Thymus (tissue), 11 donors: ENCODE measurements around the gene CDH4. TPM values are rescaled to one million over a fixed set of nuclear protein-coding genes. Genes with fewer than 3 reads are reported as not detected.

Experiments used
- DNase-seq, 9 donors: peaks; one replicate each; pipeline ENCODE4 v3.0.0-alpha.2; 2013; ENCODE audit warnings: low spot score in 9 of 9, low read depth in 6 of 9, missing footprints in 1 of 9
- H3K27ac ChIP-seq, 2 donors: one replicate each; pipeline ENCODE4 v1.5.1; 2013; ENCODE audit warnings: control low read depth in 1 of 2, low read depth in 1 of 2, low read length in 1 of 2, mild to moderate bottlenecking in 1 of 2, moderate library complexity in 1 of 2
- H3K27me3 ChIP-seq, 2 donors: one replicate each; pipeline ENCODE4 v1.5.1; 2013; ENCODE audit warnings: low read length in 1 of 2; ENCODE audit not compliant: control insufficient read depth in 2 of 2, insufficient read depth in 1 of 2
- H3K36me3 ChIP-seq, 2 donors: one replicate each; pipeline ENCODE4 v1.5.1; 2013; ENCODE audit warnings: low read length in 1 of 2, mild to moderate bottlenecking in 1 of 2, moderate library complexity in 1 of 2; ENCODE audit not compliant: control insufficient read depth in 2 of 2, insufficient read depth in 2 of 2
- H3K4me1 ChIP-seq, 2 donors: one replicate each; pipeline ENCODE4 v1.5.1; 2013; ENCODE audit warnings: low read length in 2 of 2; ENCODE audit not compliant: control insufficient read depth in 2 of 2, insufficient read depth in 2 of 2
- H3K4me3 ChIP-seq, 2 donors: one replicate each; pipeline ENCODE4 v1.5.1; 2013; ENCODE audit warnings: low read length in 2 of 2, control low read depth in 1 of 2, mild to moderate bottlenecking in 1 of 2
- H3K9me3 ChIP-seq, 2 donors: one replicate each; pipeline ENCODE4 v1.5.1; 2013; ENCODE audit warnings: low read length in 1 of 2, mild to moderate bottlenecking in 1 of 2; ENCODE audit not compliant: control insufficient read depth in 2 of 2, insufficient read depth in 1 of 2
- WGBS: extraction: QIAGEN DNeasy Blood & Tissue Kit; methylation state at CpG from one replicate; pipeline ENCODE4 v1.1.7; 2013; 5-methylcytosine and 5-hydroxymethylcytosine counted together
- polyA plus RNA-seq: library from polyadenylated mRNA; stranded (reverse); fragments of 200-250 nt; gene quantifications from one replicate; pipeline ENCODE4 v1.2.3, GENCODE V29; 2013
- total RNA-seq: library from RNA; stranded (reverse); fragments of 120-200 nt; gene quantifications from one replicate; pipeline ENCODE4 v1.2.4, GENCODE V29; 2013
- donor health status: healthy.

Gene CDH4
- total and polyA plus RNA-seq, 2 donors, result 0.34 to 0.61 TPM

DNA sequence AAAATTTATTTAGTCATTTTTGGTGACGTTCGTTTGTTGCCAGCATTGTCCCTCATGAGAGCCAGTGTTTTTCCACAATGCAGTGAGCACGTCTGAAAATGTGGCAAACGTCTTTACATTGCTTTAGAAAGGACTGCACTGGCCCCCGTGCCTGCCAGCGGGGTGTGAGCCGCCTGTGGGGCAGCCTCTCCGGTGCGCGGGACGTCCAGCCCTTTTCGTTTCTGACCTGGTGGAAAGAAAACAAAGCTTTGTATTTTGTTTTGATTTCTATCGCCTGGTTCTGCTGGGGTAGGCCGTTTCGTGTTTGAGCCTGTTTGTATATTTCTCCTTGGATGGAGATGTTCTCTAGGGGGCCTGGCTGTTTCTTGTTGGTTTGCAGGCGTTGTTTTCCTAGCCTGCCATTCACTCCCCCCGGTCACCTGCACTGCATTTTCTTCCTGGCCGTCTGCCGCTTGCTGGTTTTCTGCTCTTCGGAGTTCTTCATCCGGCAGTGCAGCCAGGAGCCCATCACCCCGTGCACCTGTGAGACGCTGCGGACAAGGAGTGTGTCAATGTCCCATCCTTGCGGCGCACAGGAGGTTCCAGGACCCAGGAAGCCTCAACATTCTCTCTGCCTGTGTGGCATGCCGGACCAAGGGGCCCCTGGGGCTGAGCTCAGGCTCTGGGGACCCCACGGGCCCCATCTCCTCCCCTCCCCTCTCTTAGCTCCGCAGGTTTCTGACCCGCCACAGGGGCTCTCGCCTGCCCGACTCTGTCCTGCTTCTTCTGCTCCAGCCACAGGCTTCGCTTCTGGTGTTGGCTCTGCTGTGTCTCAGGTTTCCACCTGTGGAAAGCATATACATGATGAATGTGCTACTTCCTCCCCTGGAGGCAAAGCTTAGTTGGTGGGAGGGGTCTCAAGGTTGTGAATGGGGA is 100.5 kb downstream of the CDH4 start:
- Histone ChIP-seq H3K9me3 (peaks cover 0 to 2% of the 10 kb centered on the region in 2 donors), H3K36me3 (no peaks in the 10 kb centered on the region), H3K4me3 (no peak overlapping the region), H3K4me1 (no peaks in the 10 kb centered on the region), H3K27ac (no peak overlapping the region), H3K27me3 (peaks cover 0 to 6% of the 10 kb centered on the region in 2 donors)
- 37% methylated on average over 33 of the region's 33 CpGs for WGBS
- no peak for DNase-seq

DNA sequence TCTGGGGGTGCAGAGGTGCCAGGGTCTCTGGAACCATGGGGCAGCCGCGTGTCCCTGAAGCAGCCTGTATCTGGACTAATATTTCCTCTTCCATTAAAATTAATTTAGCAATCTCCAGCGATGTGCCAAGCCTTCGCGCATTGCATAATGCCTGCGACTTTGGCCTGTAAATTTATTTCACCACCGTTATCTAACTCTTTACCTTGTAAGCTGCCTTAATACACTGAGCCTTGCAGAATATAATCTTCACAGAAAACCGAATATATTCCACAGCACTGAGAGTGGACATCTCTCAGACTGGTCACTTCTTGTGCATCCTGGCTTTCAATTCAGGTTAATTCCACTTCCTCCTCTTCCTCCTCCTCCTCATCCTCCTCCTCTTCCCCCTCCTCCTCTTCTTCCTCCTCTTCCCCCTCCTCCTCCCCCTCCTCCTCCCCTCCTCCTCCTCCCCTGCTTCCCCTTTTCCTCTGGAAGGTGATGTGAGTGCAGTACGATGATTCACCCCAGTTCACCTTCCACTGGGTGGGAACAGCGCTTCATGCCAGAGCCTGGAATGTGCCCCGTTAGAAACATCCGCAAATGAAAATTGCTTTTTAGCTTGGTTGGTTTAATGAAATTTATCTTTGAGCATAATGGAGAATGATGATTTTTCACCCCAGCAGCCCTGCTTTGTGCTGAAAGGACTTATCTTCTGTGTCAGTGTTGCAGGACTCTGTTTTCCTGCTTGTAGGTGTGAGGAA is 101.4 kb downstream of the CDH4 start:
- Histone ChIP-seq H3K27me3 (peaks cover 0 to 6% of the 10 kb centered on the region in 2 donors), H3K4me3 (no peak overlapping the region), H3K9me3 (peaks cover 0 to 2% of the 10 kb centered on the region in 2 donors), H3K4me1 (no peaks in the 10 kb centered on the region), H3K36me3 (no peaks in the 10 kb centered on the region), H3K27ac (no peak overlapping the region)
- no peak for DNase-seq
- WGBS, result 81% methylated on average over 12 of the region's 12 CpGs

DNA sequence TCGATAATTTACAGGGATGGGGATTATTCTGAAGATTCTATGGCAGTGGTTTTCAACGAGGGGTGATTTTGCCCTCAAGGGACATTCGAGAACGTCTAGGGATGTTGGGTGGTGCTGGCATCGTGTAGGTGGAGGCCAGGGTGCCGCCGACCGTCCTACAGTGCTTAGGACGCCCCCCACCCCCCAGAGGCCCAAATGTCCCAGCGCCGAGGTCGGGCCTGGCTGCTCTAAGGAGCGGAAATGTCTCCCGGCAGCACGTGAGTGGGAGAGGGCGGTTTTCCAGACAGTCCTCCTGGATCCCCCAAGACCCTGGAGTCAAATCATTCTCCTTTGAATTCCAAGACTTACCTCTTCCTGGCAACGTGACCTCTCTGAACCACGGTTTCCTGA is 101.9 kb downstream of the CDH4 start:
- Histone ChIP-seq H3K27ac (no peak overlapping the region), H3K27me3 (peaks cover 0 to 6% of the 10 kb centered on the region in 2 donors), H3K36me3 (no peaks in the 10 kb centered on the region), H3K9me3 (peaks cover 0 to 2% of the 10 kb centered on the region in 2 donors), H3K4me1 (no peaks in the 10 kb centered on the region), H3K4me3 (no peak overlapping the region)
- DNase-seq, result no peak
- 83% methylated on average over 18 of the region's 18 CpGs for WGBS

DNA sequence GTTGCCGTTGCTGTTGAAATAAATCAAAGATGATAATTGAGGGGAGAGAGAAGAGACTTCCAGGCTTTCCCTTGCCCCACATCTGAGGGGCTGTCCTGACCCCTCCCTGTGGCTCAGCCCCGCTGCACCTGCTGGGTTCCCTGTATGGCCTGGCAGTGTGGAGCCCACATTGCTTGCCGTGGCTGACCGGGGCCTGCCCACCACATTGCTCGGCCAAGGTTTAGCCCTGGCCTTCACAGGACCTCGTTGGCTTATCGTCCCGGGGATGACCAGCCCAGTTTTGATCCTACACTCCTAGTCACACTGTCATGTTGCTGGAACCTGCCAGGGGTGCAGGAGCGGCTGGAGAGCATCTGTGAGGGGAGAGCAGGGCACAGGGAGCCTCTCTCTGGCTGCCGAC is 102.4 kb downstream of the CDH4 start:
- 93% methylated on average over 10 of the region's 10 CpGs for WGBS
- Histone ChIP-seq H3K36me3 (no peaks in the 10 kb centered on the region), H3K4me1 (no peaks in the 10 kb centered on the region), H3K9me3 (peaks cover 0 to 2% of the 10 kb centered on the region in 2 donors), H3K4me3 (no peak overlapping the region), H3K27me3 (peaks cover 0 to 6% of the 10 kb centered on the region in 2 donors), H3K27ac (no peak overlapping the region)
- DNase-seq, result no peak

DNA sequence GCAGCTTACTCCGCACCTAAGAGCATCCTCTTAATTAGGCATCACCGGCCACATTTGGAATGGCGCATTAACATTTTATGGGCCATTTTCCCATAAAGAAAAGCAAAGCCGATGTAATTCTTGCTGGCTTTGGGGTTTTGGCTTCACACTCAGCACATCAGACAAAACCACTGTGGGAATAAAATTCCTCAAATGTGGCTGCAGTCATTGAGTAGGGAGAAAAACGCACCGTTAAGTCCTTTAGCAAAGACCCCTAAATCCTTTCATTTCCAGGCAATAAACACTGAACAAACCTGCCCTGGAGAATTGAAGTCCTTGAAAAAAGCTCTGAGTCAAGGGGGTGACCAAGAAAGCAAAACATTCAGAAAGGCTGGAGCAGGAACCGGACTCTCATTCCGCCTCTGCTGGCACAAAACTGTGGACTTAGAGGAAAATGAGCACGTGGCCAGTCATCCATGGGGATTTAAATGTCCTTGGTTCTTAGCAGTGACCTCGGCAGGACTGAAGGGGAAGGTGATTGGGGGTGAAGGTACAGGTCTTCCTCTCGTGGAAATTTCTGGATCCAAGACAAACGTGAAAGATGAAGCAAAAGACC is 102.9 kb downstream of the CDH4 start:
- Histone ChIP-seq H3K27ac (no peak overlapping the region), H3K36me3 (no peaks in the 10 kb centered on the region), H3K4me3 (no peak overlapping the region), H3K27me3 (peaks cover 0 to 6% of the 10 kb centered on the region in 2 donors), H3K9me3 (peaks cover 0 to 2% of the 10 kb centered on the region in 2 donors), H3K4me1 (no peaks in the 10 kb centered on the region)
- WGBS, result 94% methylated on average over 12 of the region's 12 CpGs
- no peak for DNase-seq

DNA sequence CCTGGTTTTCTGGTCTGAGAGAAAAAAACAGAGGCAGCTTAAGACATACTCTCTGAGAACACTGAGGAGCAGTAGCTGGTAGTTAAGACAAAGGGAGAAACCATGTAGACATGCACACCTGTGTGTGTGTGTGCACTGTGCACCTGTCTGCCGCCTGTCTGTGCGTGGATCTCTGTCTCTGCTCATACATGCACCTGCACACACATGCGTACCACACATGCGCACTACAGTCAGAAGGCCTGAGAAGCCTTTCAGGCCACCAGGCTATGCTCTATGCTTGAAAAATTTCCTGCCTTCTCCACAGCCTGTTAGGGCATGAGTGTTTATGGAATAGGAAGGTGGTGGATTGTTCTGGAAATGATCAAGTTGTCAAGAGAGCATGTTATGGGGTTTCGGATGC is 103.5 kb downstream of the CDH4 start:
- DNase-seq, result no peak
- H3K9me3 ChIP-seq, result peaks cover 0 to 4% of the 10 kb centered on the region in 2 donors
- no peaks in the 10 kb centered on the region for H3K36me3 ChIP-seq
- H3K4me1 ChIP-seq, result no peaks in the 10 kb centered on the region
- no peak overlapping the region for H3K4me3 ChIP-seq
- 97% methylated on average over 5 of the region's 5 CpGs for WGBS
- H3K27me3 ChIP-seq, result peaks cover 0 to 6% of the 10 kb centered on the region in 2 donors
- no peak overlapping the region for H3K27ac ChIP-seq

DNA sequence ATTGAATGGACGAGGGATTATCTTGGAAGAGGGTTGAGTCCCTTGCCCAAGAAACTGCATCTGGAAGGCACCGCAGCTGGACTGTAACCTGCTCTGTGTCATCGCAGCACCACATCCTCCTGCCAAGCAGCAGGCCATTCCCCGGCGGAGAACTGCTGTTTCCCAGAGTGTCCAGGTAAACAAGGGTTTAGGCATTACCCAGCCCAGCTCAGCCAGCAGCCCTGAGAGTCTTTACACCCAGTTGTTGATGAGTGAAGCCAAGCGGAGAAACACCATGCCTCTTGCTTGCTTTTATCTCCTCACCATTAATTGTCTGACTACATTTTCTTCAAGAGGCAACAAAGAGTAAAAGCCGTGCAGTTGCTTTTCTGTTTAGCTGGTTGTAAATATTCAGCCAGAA is 104.1 kb downstream of the CDH4 start:
- H3K4me3 ChIP-seq, result no peak overlapping the region
- no peak for DNase-seq
- 82% methylated on average over 7 of the region's 7 CpGs for WGBS
- H3K27me3 ChIP-seq, result peaks cover 0 to 6% of the 10 kb centered on the region in 2 donors
- no peaks in the 10 kb centered on the region for H3K36me3 ChIP-seq
- H3K9me3 ChIP-seq, result peaks cover 0 to 4% of the 10 kb centered on the region in 2 donors
- no peak overlapping the region for H3K27ac ChIP-seq
- no peaks in the 10 kb centered on the region for H3K4me1 ChIP-seq

DNA sequence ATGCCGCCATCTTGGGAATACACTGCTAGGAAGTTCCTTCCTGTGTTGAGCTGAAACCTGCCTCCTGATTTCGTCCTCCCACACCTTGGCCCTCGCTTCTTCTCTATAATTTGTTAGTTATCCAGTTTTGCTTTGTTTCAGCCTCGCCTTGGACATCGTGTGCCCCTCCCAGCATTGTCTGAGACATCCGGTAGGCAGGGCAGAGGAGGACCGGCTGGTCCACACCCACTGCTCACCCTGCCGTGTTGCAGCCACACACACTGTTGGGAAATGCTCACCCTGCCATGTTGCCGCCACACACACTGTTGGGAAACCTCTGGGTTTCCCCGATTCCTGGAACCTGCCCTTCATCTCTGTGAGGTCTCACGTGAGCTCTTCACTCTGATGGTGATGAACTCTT is 105.1 kb downstream of the CDH4 start:
- no peaks in the 10 kb centered on the region for H3K36me3 ChIP-seq
- H3K9me3 ChIP-seq, result peaks cover 0 to 6% of the 10 kb centered on the region in 2 donors
- no peak overlapping the region for H3K27ac ChIP-seq
- H3K4me3 ChIP-seq, result no peak overlapping the region
- H3K27me3 ChIP-seq, result peaks cover 0 to 6% of the 10 kb centered on the region in 2 donors
- no peak for DNase-seq
- H3K4me1 ChIP-seq, result no peaks in the 10 kb centered on the region
- WGBS, result 94% methylated on average over 11 of the region's 11 CpGs

DNA sequence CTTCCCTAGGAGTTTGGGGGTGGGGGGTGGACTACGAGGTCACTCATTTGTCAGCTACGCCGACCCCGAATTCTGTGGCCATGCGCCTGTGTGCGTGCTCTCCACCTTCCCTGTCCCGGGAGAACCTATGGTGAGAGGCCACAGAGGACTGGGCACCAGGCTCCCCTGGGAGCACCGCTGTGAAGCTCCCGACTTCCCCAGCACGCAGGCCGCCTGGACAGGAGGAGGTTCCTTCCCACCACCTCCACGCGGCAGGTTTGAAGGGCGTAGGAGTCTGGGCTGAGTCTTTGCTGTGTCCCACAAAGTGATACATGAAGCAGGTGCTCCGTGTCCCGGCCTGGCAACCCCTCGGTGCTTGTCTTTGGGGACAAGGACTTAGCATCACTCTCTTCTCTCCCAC is 107.2 kb downstream of the CDH4 start:
- Histone ChIP-seq H3K9me3 (peaks cover 0 to 6% of the 10 kb centered on the region in 2 donors), H3K4me3 (no peak overlapping the region), H3K27me3 (no peaks in the 10 kb centered on the region), H3K36me3 (no peaks in the 10 kb centered on the region), H3K27ac (no peak overlapping the region), H3K4me1 (no peaks in the 10 kb centered on the region)
- 94% methylated on average over 17 of the region's 17 CpGs for WGBS
- DNase-seq, result no peak
